GM23338 (cell line): Measurements from ENCODE around the gene PLXNA2. TPM values are rescaled to one million over a fixed set of nuclear protein-coding genes. Genes with fewer than 3 reads are reported as not detected.

Experiments
- ATAC-seq: fragments of 200-7000 bp; cut with Tn5 transposase; 3 replicates; pipeline ENCODE4 v1.9.1; 2020
- DNase-seq: peaks from one replicate; pipeline ENCODE4 v3.0.0-alpha.2; 2015; ENCODE audit warnings: low spot score
- H2AFZ ChIP-seq: fragments of 200-600 bp; sonication (generic); 2 replicates; pipeline ENCODE4 v1.8.0; 2016; ENCODE audit warnings: antibody characterized with exemption, mild to moderate bottlenecking, moderate library complexity
- H3F3A ChIP-seq: fragments of 200-600 bp; sonication (generic); replicated peaks from 2 replicates; pipeline ENCODE4 v1.8.0; 2017; ENCODE audit warnings: antibody characterized with exemption, mixed run types, low read depth
- H3K27ac ChIP-seq: fragments of 200-600 bp; sonication (generic); 2 replicates; pipeline ENCODE4 v1.6.1; 2016; ENCODE audit warnings: low read depth
- H3K27me3 ChIP-seq: fragments of 200-600 bp; sonication (generic); 2 replicates; pipeline ENCODE4 v1.8.0; 2016; ENCODE audit warnings: mild to moderate bottlenecking, mixed run types, moderate library complexity; ENCODE audit not compliant: insufficient read depth
- H3K36me3 ChIP-seq: fragments of 200-600 bp; sonication (generic); 2 replicates; pipeline ENCODE4 v1.8.0; 2016; ENCODE audit warnings: mild to moderate bottlenecking; ENCODE audit not compliant: insufficient read depth
- H3K4me1 ChIP-seq: fragments of 200-600 bp; sonication (generic); 2 replicates; pipeline ENCODE4 v1.8.0; 2016; ENCODE audit warnings: mild to moderate bottlenecking, moderate library complexity; ENCODE audit not compliant: insufficient read depth
- H3K4me2 ChIP-seq: fragments of 200-600 bp; sonication (generic); 2 replicates; pipeline ENCODE4 v1.7.1; 2017; ENCODE audit warnings: mixed run types
- H3K4me3 ChIP-seq: fragments of 200-600 bp; sonication (generic); 2 replicates; pipeline ENCODE4 v1.6.1; 2016; ENCODE audit warnings: mixed run types
- H3K79me2 ChIP-seq: fragments of 200-600 bp; sonication (generic); replicated peaks from 2 replicates; pipeline ENCODE4 v1.8.0; 2017; ENCODE audit warnings: mild to moderate bottlenecking; ENCODE audit not compliant: insufficient read depth
- H3K9me2 ChIP-seq: fragments of 200-600 bp; sonication (generic); 2 replicates; pipeline ENCODE4 v1.8.0; 2017; ENCODE audit not compliant: insufficient read depth
- H4K20me1 ChIP-seq: fragments of 200-600 bp; sonication (generic); replicated peaks from 2 replicates; pipeline ENCODE4 v1.8.0; 2017; ENCODE audit warnings: mild to moderate bottlenecking; ENCODE audit not compliant: insufficient read depth
- H3K27ac Mint-ChIP-seq: 2 replicates; pipeline ENCODE4 v1.8.0; 2020; ENCODE audit warnings: inconsistent platforms, mild to moderate bottlenecking, moderate library complexity, mixed read lengths
- H3K27me3 Mint-ChIP-seq: 3 replicates; pipeline ENCODE4 v1.8.0; 2022; ENCODE audit warnings: low read depth, mild to moderate bottlenecking, moderate library complexity, mixed read lengths, inconsistent platforms; ENCODE audit not compliant: insufficient read depth, poor library complexity
- H3K36me3 Mint-ChIP-seq: 3 replicates; pipeline ENCODE4 v1.8.0; 2021; ENCODE audit warnings: low read depth, mild to moderate bottlenecking, inconsistent platforms, moderate library complexity, mixed read lengths
- H3K4me1 Mint-ChIP-seq: 3 replicates; pipeline ENCODE4 v1.8.0; 2020; ENCODE audit warnings: mild to moderate bottlenecking, inconsistent platforms, mixed read lengths
- H3K4me3 Mint-ChIP-seq: 3 replicates; pipeline ENCODE4 v1.8.0; 2021; ENCODE audit warnings: moderate library complexity, mild to moderate bottlenecking, inconsistent platforms, mixed read lengths
- H3K9me3 Mint-ChIP-seq: 3 replicates; pipeline ENCODE4 v1.8.0; 2020; ENCODE audit warnings: moderate library complexity, mild to moderate bottlenecking, inconsistent platforms, mixed read lengths
- STAT1 ChIP-seq: IDR thresholded peaks from one replicate; pipeline ENCODE4 v1.6.1; 2016; ENCODE audit warnings: antibody characterized with exemption; ENCODE audit not compliant: unreplicated experiment
- polyA plus RNA-seq: library from polyadenylated mRNA; unstranded; fragments of >200 nt; fragmentation: Nextera tagmentation; extraction: Ambion mirVana; gene quantifications from 2 replicates; pipeline ENCODE4 v1.2.1, GENCODE V29; 2016
- total RNA-seq: library from RNA; depleted of rRNA; stranded (reverse); fragments of >200 nt; shearing (Covaris generic); gene quantifications from 2 replicates; pipeline ENCODE4 v1.2.3, GENCODE V29; 2014
- TF ChIP-seq, protein P1 (sequence below): fragments of 250-450 bp; sonication (Bioruptor Pico); IDR thresholded peaks from 2 replicates; pipeline ENCODE4 v1.5.0; 2020; ENCODE audit warnings: mild to moderate bottlenecking, moderate library complexity
- TF ChIP-seq, protein P2 (sequence below), 2 experiments: fragments of 200-600 bp in 1 of 2; sonication (generic) in 1 of 2; conservative IDR thresholded peaks; 2 replicates each; pipeline versions ENCODE4 v1.5.1 to v1.6.1; 2016 to 2017; ENCODE audit warnings: antibody characterized with exemption in 2 of 2, low read depth in 2 of 2, mild to moderate bottlenecking in 2 of 2, moderate library complexity in 1 of 2

PLXNA2 gene
- total and polyA plus RNA-seq, 2 experiments from 2014 or later, result 0.40 to 1.8 TPM

DNA sequence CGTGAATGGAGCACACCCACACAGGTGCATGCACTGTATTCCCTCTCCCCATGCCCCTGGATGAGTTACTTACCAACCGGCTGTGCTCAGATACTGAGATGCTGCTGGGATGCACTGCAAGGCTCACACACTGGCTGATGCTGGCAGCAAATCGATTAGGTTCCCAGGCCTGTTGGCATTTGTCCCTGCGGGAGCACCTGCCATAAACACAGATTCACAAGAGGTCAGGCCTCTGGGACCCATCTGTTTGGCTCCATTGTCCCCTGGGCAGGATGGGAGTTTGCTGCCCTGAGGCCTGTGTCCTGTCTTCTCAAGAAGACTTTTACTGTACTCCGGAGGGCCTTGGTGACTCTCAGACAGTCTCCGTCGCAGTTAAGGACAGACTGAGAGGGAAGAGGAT is 145.4 kb downstream of the PLXNA2 start (continued):
- TF ChIP-seq, protein P1, sequence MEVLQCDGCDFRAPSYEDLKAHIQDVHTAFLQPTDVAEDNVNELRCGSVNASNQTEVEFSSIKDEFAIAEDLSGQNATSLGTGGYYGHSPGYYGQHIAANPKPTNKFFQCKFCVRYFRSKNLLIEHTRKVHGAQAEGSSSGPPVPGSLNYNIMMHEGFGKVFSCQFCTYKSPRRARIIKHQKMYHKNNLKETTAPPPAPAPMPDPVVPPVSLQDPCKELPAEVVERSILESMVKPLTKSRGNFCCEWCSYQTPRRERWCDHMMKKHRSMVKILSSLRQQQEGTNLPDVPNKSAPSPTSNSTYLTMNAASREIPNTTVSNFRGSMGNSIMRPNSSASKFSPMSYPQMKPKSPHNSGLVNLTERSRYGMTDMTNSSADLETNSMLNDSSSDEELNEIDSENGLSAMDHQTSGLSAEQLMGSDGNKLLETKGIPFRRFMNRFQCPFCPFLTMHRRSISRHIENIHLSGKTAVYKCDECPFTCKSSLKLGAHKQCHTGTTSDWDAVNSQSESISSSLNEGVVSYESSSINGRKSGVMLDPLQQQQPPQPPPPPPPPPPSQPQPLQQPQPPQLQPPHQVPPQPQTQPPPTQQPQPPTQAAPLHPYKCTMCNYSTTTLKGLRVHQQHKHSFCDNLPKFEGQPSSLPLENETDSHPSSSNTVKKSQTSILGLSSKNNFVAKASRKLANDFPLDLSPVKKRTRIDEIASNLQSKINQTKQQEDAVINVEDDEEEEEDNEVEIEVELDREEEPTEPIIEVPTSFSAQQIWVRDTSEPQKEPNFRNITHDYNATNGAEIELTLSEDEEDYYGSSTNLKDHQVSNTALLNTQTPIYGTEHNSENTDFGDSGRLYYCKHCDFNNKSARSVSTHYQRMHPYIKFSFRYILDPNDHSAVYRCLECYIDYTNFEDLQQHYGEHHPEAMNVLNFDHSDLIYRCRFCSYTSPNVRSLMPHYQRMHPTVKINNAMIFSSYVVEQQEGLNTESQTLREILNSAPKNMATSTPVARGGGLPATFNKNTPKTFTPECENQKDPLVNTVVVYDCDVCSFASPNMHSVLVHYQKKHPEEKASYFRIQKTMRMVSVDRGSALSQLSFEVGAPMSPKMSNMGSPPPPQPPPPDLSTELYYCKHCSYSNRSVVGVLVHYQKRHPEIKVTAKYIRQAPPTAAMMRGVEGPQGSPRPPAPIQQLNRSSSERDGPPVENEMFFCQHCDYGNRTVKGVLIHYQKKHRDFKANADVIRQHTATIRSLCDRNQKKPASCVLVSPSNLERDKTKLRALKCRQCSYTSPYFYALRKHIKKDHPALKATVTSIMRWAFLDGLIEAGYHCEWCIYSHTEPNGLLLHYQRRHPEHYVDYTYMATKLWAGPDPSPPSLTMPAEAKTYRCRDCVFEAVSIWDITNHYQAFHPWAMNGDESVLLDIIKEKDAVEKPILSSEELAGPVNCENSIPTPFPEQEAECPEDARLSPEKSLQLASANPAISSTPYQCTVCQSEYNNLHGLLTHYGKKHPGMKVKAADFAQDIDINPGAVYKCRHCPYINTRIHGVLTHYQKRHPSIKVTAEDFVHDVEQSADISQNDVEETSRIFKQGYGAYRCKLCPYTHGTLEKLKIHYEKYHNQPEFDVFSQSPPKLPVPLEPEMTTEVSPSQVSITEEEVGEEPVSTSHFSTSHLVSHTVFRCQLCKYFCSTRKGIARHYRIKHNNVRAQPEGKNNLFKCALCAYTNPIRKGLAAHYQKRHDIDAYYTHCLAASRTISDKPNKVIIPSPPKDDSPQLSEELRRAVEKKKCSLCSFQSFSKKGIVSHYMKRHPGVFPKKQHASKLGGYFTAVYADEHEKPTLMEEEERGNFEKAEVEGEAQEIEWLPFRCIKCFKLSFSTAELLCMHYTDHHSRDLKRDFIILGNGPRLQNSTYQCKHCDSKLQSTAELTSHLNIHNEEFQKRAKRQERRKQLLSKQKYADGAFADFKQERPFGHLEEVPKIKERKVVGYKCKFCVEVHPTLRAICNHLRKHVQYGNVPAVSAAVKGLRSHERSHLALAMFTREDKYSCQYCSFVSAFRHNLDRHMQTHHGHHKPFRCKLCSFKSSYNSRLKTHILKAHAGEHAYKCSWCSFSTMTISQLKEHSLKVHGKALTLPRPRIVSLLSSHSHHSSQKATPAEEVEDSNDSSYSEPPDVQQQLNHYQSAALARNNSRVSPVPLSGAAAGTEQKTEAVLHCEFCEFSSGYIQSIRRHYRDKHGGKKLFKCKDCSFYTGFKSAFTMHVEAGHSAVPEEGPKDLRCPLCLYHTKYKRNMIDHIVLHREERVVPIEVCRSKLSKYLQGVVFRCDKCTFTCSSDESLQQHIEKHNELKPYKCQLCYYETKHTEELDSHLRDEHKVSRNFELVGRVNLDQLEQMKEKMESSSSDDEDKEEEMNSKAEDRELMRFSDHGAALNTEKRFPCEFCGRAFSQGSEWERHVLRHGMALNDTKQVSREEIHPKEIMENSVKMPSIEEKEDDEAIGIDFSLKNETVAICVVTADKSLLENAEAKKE (CRISPR knock-in tag), result no peak

DNA sequence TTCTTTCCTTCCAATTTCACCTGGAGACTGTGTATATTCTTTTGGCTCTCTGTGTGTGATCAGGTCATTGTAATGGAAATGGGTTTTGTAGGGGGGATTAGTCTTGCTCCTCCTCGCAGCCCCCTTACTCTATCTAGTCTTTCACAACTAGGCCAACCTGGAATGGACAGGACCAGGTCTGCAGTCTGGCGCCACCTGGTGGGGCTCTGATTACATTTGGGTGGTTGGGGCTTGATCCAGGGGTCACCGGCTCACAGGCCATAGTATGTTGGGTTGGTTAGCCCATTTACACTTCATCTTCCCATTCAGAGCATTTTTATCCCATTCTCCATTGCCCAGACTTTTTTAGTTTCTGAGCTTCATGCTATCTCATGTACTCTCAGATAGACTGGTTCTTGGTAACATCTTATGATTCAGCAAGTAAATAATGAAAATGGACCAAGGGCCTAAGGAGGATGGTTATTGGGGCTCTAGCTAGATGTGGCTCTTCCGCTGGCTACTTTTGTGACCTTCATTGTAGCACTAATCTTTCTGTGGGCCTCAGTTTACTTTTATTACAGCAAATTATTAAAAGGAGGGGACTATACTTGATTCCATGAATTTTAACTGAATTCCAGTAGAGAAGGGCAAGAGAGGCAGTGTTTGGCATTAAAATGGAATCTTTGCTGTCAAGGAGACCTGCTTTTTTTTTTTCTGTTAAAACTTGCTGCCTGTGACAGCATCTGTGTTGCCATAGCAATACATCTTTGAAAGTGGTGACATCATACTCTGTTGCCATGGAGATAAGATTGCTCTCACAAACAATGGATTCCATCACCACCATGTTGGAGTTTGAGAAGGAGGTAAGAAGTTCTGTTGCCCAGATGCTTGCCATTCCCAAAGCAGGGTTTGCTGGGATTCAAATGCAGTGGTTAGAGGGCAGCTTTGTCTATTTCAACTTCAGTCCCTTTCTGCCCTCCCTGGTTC is 150.1 kb downstream of the PLXNA2 start:
- no peaks in the 10 kb centered on the region for H3K36me3 ChIP-seq
- Mint-ChIP-seq H3K4me3 (no peak overlapping the region), H3K9me3 (no peaks in the 10 kb centered on the region), H3K27ac (no peak overlapping the region), H3K4me1 (peaks cover 17% of the 10 kb centered on the region), H3K27me3 (peaks cover 3% of the 10 kb centered on the region), H3K36me3 (no peaks in the 10 kb centered on the region)
- H3K4me2 ChIP-seq, result no peak overlapping the region
- TF ChIP-seq, protein P2, sequence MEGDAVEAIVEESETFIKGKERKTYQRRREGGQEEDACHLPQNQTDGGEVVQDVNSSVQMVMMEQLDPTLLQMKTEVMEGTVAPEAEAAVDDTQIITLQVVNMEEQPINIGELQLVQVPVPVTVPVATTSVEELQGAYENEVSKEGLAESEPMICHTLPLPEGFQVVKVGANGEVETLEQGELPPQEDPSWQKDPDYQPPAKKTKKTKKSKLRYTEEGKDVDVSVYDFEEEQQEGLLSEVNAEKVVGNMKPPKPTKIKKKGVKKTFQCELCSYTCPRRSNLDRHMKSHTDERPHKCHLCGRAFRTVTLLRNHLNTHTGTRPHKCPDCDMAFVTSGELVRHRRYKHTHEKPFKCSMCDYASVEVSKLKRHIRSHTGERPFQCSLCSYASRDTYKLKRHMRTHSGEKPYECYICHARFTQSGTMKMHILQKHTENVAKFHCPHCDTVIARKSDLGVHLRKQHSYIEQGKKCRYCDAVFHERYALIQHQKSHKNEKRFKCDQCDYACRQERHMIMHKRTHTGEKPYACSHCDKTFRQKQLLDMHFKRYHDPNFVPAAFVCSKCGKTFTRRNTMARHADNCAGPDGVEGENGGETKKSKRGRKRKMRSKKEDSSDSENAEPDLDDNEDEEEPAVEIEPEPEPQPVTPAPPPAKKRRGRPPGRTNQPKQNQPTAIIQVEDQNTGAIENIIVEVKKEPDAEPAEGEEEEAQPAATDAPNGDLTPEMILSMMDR (conservative IDR thresholded peaks at IDR 0.05; ENCODE audit: low read depth in 2 of 2), result peak; percentile 86 to 96
- TF ChIP-seq STAT1, result no peak
- ATAC-seq (peak; percentile 99), DNase-seq (peak; percentile 90)
- no peak overlapping the region for H3K4me3 ChIP-seq
- no peaks in the 10 kb centered on the region for H3K9me2 ChIP-seq
- H3K79me2 ChIP-seq, result no peaks in the 10 kb centered on the region
- H2AFZ ChIP-seq, result no peak overlapping the region
- no peaks in the 10 kb centered on the region for H4K20me1 ChIP-seq
- H3K27me3 ChIP-seq, result no peaks in the 10 kb centered on the region
- H3F3A ChIP-seq, result no peaks in the 10 kb centered on the region
- H3K27ac ChIP-seq, result no peak overlapping the region
- peaks cover 15% of the 10 kb centered on the region for H3K4me1 ChIP-seq
